Breast epithelium (tissue), 4 donors: ENCODE data around the gene CNST. TPM values are rescaled to one million over a fixed set of nuclear protein-coding genes. Genes with fewer than 3 reads are reported as not detected.

Experiments used
- DNase-seq, 2 donors: peaks; one replicate each; pipeline ENCODE4 v3.0.0-alpha.2; 2019; ENCODE audit warnings: low spot score in 2 of 2
- H3K27ac ChIP-seq, 2 donors: fragments of 200-600 bp; sonication (generic) in 1 of 2; one replicate each; pipeline ENCODE4 v1.5.1; 2016 to 2019; ENCODE audit warnings: mild to moderate bottlenecking in 1 of 2
- H3K27me3 ChIP-seq, 2 donors: fragments of 200-600 bp; sonication (generic) in 1 of 2; one replicate each; pipeline versions ENCODE4 v1.5.1 to v1.6.0; 2017 to 2019; ENCODE audit warnings: control low read depth in 1 of 2, mild to moderate bottlenecking in 1 of 2
- H3K36me3 ChIP-seq: fragments of 200-600 bp; one replicate; pipeline ENCODE4 v1.5.1; 2019
- H3K4me1 ChIP-seq, 2 donors: fragments of 200-600 bp; sonication (generic); one replicate each; pipeline ENCODE4 v1.5.1; 2016 to 2019; ENCODE audit warnings: control low read depth in 1 of 2
- H3K4me3 ChIP-seq, 3 donors: fragments of 200-600 bp; sonication (generic); 1 replicate in 2 of 3; 2 replicates in 1 of 3; pipeline ENCODE4 v1.5.1; 2016 to 2019; ENCODE audit warnings: mild to moderate bottlenecking in 3 of 3, moderate library complexity in 2 of 3
- H3K9me3 ChIP-seq, 2 donors: fragments of 200-600 bp; sonication (generic) in 1 of 2; one replicate each; pipeline ENCODE4 v1.5.1; 2016 to 2019; ENCODE audit warnings: control low read depth in 1 of 2
- POLR2A ChIP-seq: fragments of 450-650 bp; IDR thresholded peaks from one replicate; pipeline ENCODE4 v1.6.1; 2016; ENCODE audit warnings: antibody characterized with exemption, mild to moderate bottlenecking, moderate library complexity
- POLR2AphosphoS5 ChIP-seq, 3 donors: sonication (generic); formaldehyde crosslinking; IDR thresholded peaks; one replicate each; pipeline ENCODE4 v1.6.1; 2017; ENCODE audit warnings: antibody characterized with exemption in 3 of 3
- intact Hi-C: fragments of 100-400 bp; cut with DNase I; formaldehyde crosslinking; loops from one replicate; pipeline ENCODE4 v1.15.1; 2023; ENCODE audit warnings: low total_unique reads
- total RNA-seq, 3 donors: library from RNA; depleted of rRNA; stranded (reverse); fragments of >200 nt; gene quantifications; one replicate each; pipeline ENCODE4 v1.1.0, GENCODE V29; 2016
- TF ChIP-seq, protein P1 (sequence below), 3 donors: fragments of 450-650 bp; IDR thresholded peaks; one replicate each; pipeline ENCODE4 v1.5.1; 2016 to 2017; ENCODE audit warnings: antibody characterized with exemption in 3 of 3, mild to moderate bottlenecking in 3 of 3, moderate library complexity in 3 of 3

The CNST gene
- total RNA-seq, 3 donors from 2014 or later = 25.9 to 30.9 (median 26.4) TPM

- H3K27me3 ChIP-seq = no peaks in the 10 kb centered on the region
- no peak for DNase-seq
- no peaks in the 10 kb centered on the region for H3K36me3 ChIP-seq
These were observed 25.3 kb upstream of the CNST start for GRCh38 chr1:246540738-246541491.

GRCh38 chr1:246544001-246544400 is 22.3 kb upstream of the CNST start:
- Histone ChIP-seq H3K27ac (no peak overlapping the region), H3K36me3 (no peaks in the 10 kb centered on the region), H3K27me3 (no peaks in the 10 kb centered on the region), H3K4me1 (no peaks in the 10 kb centered on the region), H3K9me3 (no peaks in the 10 kb centered on the region), H3K4me3 (no peak overlapping the region)
- TF ChIP-seq POLR2AphosphoS5 (IDR thresholded peaks at IDR 0.05) (no peak), POLR2A (no peak)
- TF ChIP-seq, protein P1, sequence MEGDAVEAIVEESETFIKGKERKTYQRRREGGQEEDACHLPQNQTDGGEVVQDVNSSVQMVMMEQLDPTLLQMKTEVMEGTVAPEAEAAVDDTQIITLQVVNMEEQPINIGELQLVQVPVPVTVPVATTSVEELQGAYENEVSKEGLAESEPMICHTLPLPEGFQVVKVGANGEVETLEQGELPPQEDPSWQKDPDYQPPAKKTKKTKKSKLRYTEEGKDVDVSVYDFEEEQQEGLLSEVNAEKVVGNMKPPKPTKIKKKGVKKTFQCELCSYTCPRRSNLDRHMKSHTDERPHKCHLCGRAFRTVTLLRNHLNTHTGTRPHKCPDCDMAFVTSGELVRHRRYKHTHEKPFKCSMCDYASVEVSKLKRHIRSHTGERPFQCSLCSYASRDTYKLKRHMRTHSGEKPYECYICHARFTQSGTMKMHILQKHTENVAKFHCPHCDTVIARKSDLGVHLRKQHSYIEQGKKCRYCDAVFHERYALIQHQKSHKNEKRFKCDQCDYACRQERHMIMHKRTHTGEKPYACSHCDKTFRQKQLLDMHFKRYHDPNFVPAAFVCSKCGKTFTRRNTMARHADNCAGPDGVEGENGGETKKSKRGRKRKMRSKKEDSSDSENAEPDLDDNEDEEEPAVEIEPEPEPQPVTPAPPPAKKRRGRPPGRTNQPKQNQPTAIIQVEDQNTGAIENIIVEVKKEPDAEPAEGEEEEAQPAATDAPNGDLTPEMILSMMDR (IDR thresholded peaks at IDR 0.05) = no peak
- DNase-seq = no peak
- intact Hi-C loops = no loop called here

More at GRCh38 chr1:246540738-246541491, 25.3 kb upstream of the CNST start:
- intact Hi-C loops = no loop called here
- Histone ChIP-seq H3K9me3 (no peaks in the 10 kb centered on the region), H3K4me3 (no peak overlapping the region), H3K27ac (no peak overlapping the region), H3K4me1 (no peaks in the 10 kb centered on the region)
- TF ChIP-seq POLR2A (no peak), POLR2AphosphoS5 (IDR thresholded peaks at IDR 0.05) (no peak)
- TF ChIP-seq, protein P1 (IDR thresholded peaks at IDR 0.05) = no peak

- H3K36me3 ChIP-seq = no peaks in the 10 kb centered on the region
- intact Hi-C loops = no loop called here
- H3K27ac ChIP-seq = no peak overlapping the region
- no peaks in the 10 kb centered on the region for H3K4me1 ChIP-seq
- no peak for TF ChIP-seq POLR2AphosphoS5 (IDR thresholded peaks at IDR 0.05)
- no peak for TF ChIP-seq POLR2A
- TF ChIP-seq, protein P1 (IDR thresholded peaks at IDR 0.05) = no peak
- no peaks in the 10 kb centered on the region for H3K27me3 ChIP-seq
- no peak for DNase-seq
- H3K9me3 ChIP-seq = no peaks in the 10 kb centered on the region
- no peak overlapping the region for H3K4me3 ChIP-seq
These were observed 16.6 kb upstream of the CNST start for GRCh38 chr1:246549665-246550064.

- H3K36me3 ChIP-seq = no peaks in the 10 kb centered on the region
- no peak overlapping the region for H3K4me3 ChIP-seq
- intact Hi-C loops = no loop called here
- no peaks in the 10 kb centered on the region for H3K9me3 ChIP-seq
- DNase-seq = no peak
- TF ChIP-seq, protein P1 (IDR thresholded peaks at IDR 0.05) = no peak
- TF ChIP-seq POLR2A (no peak), POLR2AphosphoS5 (IDR thresholded peaks at IDR 0.05) (no peak)
- no peaks in the 10 kb centered on the region for H3K4me1 ChIP-seq
- H3K27me3 ChIP-seq = no peaks in the 10 kb centered on the region
- no peak overlapping the region for H3K27ac ChIP-seq
These were observed 15.9 kb upstream of the CNST start for GRCh38 chr1:246550402-246550801.

DNA sequence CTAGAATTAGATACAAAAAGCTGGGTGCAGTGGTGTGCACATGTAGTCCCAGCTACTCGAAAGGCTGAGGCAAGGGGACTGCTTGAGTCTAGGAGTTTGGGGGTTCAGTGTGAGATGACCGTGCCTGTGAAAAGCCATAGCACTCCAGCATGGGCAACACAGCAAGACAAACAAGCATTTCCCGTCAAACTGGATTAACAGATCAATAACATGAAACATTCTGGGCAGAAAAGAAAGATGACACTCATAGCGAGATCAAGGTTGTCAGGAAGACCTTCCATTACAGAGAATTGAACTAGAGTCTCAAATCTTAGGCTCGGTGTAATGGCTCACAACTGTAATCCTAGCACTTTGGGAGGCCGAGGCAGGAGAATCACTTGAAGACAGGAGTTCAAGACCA is 14.1 kb upstream of the CNST start:
- no peak overlapping the region for H3K27ac ChIP-seq
- no peaks in the 10 kb centered on the region for H3K27me3 ChIP-seq
- H3K4me3 ChIP-seq = no peak overlapping the region
- TF ChIP-seq POLR2AphosphoS5 (IDR thresholded peaks at IDR 0.05) (no peak), POLR2A (no peak)
- TF ChIP-seq, protein P1 (IDR thresholded peaks at IDR 0.05) = no peak
- no peaks in the 10 kb centered on the region for H3K4me1 ChIP-seq
- DNase-seq = no peak
- H3K36me3 ChIP-seq = peaks cover 10% of the 10 kb centered on the region
- intact Hi-C loops = no loop called here
- no peaks in the 10 kb centered on the region for H3K9me3 ChIP-seq
